HCEC 1CT (cell line): ENCODE data around the gene GPR137B.

Experiments used
- DNase-seq: peaks from one replicate; pipeline ENCODE4 v3.0.0-alpha.2; 2017

The GPR137B gene

DNA sequence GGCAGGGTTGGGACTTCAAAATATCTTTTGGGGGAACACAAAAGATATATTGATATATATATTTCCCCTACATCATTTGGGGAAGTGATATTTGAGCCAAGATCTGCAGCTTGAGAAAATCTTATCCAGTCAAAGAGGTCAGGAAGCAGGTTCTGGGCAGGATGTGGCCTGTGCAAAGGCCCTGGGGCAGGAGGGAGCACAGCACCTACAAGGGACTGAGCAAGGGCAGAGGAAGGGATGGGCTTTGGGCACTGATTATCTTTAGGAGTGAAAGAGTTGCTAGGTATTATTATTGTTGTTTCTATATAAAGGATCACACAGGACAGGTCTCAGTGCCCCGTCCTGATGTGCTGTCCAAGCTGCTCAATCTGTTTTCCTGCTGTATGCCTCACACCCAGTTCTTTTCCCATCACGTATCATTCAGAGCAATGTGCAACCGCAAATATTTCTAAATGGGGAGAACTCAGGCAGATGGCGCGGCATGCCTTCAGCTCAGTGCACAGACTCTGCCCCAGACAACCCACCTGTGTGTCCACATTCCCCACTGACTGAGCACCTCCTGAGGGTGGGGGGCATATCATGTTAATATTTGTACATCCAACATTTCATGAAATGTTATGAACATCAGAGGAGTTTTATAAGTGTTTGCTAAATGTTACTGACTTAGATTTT, 28.1 kb upstream of the GPR137B start:
- no peak for DNase-seq

GRCh38 chr1:236117710-236118109, 24.6 kb upstream of the GPR137B start:
- no peak for DNase-seq

DNA sequence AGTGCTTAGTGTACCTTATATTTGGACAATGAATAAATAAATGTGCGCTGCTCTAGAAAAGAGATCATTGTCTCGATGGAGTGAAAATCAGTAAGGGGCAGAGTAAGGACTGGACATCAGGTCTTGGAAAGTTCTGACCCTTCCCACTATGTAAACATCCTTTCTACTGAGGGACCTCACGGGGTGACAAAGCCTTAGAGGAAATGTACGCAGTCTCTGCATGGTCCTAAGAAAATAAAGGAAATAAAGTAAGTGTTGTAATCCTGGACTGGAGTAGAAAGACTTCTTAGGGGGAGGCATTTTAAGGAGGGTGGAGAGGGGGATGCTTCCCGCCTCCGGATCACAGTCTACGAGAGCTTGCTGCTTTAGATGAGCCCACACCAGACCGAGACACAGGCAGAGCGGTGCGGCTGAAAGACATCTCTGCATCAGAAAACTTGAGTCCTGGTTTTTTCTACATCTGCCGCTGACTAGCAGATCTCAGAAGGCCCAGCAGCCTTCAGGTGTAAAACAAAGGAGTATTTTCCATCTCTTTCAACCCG, 22.3 kb upstream of the GPR137B start:
- no peak for DNase-seq

DNA sequence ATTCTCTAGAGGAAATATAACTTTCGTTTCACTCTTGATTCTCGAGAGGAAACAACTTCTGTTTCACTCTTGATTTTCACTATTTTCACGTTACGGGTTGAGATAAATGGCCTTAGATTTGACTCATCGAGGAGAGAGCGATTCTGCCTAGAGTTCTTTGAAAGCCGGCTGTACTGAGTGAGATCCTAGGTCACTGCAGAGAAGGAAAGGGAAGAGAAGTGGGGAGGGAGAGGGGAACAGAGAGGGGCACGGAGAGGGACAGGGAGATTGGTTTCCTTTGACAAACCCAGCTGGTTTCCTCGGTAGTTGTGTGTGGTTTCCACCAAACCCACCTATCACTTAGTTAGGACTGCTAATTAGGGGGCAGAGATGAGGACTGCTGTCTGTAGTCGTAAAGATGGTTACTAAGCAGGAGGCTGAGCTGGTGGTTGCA, 21.6 kb upstream of the GPR137B start:
- DNase-seq: no peak

- DNase-seq: no peak
These were observed 20.2 kb upstream of the GPR137B start for GRCh38 chr1:236122176-236122575.

GRCh38 chr1:236123563-236123962, 18.8 kb upstream of the GPR137B start:
- no peak for DNase-seq

DNA sequence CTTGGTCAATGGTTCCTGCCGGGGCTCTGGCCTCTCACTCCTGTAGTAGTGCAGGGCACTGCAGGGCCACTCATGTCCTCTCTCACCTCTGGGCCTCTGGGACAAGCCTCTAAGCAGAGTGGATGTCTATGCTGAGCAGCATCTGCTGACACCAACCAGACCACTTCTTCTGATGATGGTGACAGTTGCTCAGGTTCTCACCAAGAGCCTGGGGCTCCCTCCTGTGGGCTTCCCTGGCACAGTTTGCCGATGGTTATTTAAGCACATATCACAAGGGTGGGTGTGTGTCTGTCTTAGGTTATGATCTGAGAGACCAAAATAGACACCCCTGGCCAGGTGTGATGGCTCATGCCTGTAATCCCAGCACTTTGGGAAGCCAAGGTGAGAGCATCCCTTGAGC, 17.4 kb upstream of the GPR137B start:
- DNase-seq: no peak

GRCh38 chr1:236127045-236127444, 15.3 kb upstream of the GPR137B start:
- DNase-seq: no peak

GRCh38 chr1:236128646-236129178, 13.6 kb upstream of the GPR137B start:
- DNase-seq: no peak

DNA sequence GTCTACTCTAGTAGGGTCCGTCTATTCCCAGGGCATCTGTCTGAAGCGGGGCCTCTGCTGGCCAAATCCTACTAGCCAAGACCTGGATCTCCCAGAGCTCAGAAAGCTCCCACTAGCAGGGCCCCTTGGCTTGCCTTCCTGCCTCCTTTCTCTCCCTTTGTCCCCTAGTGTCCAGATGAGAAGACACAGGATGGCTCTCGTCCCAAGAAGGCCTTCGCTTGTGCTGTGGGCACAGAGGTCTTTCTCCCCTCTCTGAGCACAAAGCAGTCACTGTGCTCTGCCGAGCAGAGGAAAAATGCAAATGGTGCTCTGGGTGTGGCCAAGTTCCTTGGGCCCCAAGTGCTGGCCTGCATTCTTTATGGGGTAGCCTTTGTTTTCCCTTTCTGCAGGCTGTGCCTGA, 13.0 kb upstream of the GPR137B start:
- no peak for DNase-seq

DNA sequence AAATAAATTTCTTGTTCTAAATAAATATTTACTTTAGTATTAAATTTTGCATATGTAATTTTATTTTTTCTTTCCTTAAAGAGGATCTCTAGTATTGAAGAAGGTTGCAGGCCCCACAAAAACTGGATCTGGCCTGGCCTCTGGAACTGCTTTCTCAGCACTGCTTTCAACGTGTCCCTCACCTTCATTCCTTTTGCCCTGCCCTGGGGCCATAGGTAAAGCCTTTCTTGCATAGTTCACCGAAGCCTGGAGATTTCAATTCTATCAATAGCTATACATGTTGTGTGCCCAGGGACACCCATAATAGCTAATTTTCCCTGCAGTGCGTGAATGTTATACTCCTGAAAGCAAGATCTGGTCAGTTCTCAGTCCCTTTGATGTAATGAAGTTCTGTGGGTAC, 12.0 kb upstream of the GPR137B start:
- no peak for DNase-seq

DNA sequence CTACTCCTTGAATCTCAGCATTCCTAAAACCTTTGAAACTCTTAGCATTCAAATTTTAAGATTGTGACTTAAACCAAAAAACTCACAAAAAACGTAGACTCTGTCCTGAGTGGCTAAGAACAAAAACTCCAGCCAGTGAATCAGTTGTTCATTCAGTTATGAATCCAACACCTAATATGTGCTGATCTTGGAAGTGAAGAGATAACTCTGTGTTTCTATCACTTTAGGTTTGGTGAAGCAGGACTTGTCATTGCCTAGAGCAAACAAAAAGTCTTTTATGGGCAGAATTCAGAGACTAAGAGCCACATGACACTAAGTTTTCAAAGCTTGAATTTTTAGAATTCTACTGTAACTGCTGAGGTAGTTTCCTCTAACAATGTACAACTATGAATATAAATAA, 10.4 kb upstream of the GPR137B start:
- no peak for DNase-seq

DNA sequence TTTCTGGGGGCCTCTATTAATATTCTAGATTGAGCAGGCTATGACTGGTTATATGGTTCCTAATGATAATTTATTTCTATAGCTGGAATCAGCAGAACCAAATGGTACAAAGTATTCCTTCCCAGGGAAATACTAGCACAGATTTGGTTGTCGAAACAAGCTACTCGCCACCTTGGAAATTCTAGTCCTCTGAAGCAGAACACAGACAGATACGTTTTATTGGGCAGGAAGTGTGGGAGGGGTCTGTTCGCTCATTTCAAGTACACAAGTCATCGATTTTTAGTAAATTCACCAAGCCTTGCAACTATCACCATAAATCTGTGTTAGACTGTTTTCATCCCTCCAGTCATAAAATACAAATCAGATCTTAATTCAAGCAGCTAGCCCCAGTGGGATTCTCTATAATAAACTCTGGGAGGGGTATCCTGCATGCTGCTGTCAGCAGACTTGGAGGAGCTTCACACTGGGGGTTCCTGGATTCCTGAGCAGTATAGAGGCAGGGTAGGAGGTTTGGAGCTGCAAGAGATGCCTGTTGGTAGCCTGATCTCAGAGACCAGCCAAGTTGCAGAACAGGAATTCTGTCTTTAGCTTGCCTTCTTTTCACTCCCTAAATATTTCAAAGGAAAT, 9.8 kb upstream of the GPR137B start:
- DNase-seq: no peak

DNA sequence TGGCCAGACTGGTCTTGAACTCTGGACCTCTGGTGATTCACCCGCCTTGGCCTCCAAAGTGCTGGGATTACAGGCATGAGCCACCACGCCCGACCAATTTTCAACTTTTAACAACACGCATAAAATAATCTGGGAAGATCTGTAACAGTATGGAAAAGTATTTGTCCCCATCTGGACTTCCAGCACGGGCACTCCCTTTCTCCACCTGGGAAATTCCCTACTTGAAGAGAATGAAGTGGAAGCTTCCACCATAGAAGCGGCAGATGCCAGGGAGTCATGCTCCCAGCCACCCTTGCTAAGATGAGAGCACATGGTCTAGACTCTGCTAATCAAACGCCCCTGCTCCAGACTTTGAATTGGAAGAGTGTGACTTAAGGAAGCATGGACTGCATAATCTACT, 9.0 kb upstream of the GPR137B start:
- no peak for DNase-seq

GRCh38 chr1:236133802-236134201, 8.5 kb upstream of the GPR137B start:
- DNase-seq: no peak

- DNase-seq: no peak
These were observed 5.0 kb upstream of the GPR137B start for GRCh38 chr1:236137285-236137852.

DNA sequence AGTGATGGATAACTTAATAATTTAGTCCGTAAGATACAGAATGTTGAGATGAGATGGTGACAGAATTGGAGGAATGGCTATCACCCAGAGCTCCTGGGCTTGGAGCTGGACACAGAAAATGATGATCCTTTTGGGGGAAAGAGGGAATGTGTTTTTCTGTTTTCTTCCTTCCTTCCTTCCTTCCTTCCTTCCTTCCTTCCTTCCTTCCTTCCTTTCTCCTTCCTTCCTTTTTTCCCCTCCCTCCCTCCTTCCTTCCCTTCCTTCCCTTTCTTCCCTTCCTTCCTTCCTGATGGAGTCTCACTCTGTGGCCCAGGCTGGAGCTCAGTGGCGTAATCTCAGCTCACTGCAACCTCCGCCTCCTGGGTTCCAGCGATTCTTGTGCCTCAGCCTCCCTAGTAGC, 2.8 kb upstream of the GPR137B start:
- DNase-seq: no peak

DNA sequence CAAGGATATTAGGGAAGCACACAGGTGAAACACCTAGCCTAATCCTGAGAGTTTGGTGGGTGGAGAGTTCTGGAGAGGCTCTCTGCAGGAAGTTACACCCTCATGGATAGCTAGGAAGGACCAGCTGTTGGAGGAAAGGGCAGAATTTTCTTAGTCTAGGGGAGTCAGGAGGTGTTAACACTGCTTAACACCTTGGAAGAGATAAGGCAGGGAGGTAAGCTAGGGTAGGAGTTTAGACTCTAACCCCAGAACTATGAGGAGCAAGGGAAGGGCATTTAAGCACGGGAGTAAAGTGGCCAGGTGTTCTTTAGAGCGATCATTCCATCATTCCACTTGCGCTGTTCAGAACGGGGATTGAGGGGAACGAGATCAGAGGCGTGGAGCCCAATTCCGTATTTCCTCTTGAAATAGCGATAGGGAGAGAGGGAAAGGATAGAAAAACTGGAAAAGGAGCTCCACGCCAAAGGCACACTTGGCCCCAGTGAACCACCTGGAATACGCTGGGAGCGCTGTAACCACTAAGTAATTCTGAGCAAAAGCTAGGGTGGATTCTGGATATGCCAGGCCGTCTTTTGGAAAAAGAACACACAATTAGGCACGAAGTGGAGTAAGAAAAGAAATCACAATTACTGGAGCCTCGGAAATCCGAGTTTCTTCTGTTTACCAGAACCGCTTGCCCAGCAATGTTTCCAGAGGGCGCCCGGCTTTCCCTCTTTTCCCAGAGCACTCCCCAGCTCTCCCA, 1.5 kb upstream of the GPR137B start:
- DNase-seq: no peak

- peak; percentile 30 for DNase-seq
These were observed 689 bp upstream of the GPR137B start for GRCh38 chr1:236141447-236142252.

- DNase-seq: peak; percentile 68
These were observed 987 bp downstream of the GPR137B start for GRCh38 chr1:236143104-236143948.

GRCh38 chr1:236144033-236144432, 1.7 kb downstream of the GPR137B start:
- no peak for DNase-seq
